Body of pancreas (tissue), 4 donors: ENCODE measurements around the gene CDKN1A.

Source experiments
- CTCF ChIP-seq, 7 experiments: fragments of 450-650 bp in 4 of 7; fragments of 200-600 bp in 3 of 7; sonication (generic) in 3 of 7; IDR thresholded peaks; one replicate each; pipeline ENCODE4 v1.5.1; 2016 to 2019; ENCODE audit warnings: antibody characterized with exemption in 7 of 7
- POLR2A ChIP-seq, 3 donors: fragments of 450-650 bp; IDR thresholded peaks; one replicate each; pipeline ENCODE4 v1.6.1; 2016; ENCODE audit warnings: antibody characterized with exemption in 3 of 3, mild to moderate bottlenecking in 2 of 3

GRCh38 chr6:36692861-36693702 lies 14.6 kb downstream of the CDKN1A start:
- no peak for TF ChIP-seq CTCF (IDR thresholded peaks at IDR 0.05)
- no peak for TF ChIP-seq POLR2A (IDR thresholded peaks at IDR 0.05)
